NCI-H526 treated with DMSO at 0.1 percent for 48 hours (cell line): ENCODE measurements around the gene SOX11.
"Not testable (repeated sequence)": the region's sequence is repeated elsewhere in the genome, so short reads cannot be mapped to it uniquely, and the experiment has no call there.

ENCODE experiments used
- DNase-seq: peaks from one replicate; lab custom pipeline; 2025; lab: John Stamatoyannopoulos, UW

SOX11 gene

DNA sequence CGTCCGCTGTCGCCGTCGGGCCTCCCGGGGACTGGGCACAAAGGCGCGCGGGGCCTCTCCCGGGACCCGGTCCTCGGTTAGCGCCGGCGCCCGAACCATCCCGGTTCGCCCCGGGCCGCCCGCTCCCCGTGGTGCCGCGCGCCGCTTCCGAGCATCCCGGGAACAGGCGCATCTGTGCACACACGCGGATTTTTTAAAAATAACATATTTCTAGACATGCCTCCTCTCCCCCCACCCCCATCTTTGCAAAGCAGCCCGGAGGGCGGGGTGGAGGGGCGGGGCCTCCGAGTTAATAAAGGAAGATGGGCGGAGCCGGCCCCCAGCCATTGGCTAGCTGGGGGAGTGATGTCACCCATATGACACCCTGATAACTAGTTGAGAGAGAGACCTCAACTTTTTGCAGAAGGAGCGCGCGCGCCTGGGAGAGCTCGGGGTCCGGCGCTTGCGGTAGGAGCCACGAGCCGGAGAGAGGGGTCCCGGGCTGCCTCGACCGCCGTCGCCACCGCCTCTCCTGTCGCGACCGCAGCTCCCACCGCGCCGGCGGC is at the start of gene SOX11:
Gene SOX11, plus strand, starts transcription at position 400 of the 545 bp plus-strand sequence. CDS start 338 bp downstream, outside the sequence.
- DNase-seq: no peak

DNA sequence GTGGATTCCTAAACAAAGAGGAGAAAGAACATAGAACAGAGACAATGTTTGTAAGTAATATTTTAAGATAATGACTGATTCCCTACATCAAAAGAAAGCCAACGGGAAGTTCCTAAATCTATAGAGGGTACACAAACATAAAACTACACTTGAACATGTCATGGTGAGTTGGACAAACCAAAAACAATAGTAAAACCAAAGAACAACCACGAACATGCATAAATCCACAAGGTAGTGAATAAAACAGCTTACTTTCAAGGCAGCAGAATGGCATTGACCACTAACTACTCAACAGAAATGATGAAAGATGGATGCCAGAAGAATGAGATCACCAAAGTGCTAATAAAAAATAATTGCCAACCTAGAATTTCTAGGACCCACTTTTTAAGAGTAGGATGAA is 39.5 kb upstream of the SOX11 start:
- not testable (repeated sequence) for DNase-seq

DNA sequence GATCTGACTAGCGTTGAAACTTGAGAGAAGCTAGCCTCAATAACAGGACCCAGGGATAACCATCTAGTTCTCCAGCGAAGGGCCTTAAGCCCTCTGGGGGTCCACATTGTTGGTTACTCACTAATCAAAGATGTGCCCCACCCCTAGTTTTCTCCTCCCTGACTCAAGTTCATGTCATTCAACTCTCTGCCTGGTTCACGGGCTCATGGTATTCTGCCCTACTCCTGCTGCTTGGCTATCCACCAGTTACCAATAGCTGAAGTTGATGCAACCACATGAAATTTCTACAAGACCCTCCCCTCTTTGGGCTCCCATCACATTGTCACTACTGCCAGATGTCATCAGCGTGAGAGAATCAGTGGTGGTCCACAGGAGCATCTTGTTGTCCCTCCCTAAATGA is 38.4 kb upstream of the SOX11 start:
- not testable (repeated sequence) for DNase-seq

DNA sequence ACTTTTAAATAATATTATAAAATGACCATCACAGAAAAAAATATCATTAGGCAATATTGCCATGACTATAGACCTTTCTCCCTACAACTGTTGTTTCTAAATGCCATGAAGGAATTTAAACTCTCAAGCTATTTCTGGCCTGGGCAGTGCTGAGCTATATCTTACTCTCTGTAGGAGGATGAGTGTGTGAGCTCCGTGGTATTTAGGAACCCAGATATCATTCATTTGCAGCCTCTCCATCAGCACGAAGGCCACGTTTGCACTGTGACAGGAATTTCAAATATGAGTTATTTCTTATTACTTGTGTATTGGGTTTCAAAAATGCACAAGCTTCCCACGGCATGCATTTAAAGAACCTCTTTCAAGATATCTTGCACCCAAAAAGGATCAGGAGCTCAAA is 35.0 kb upstream of the SOX11 start:
- no peak for DNase-seq

GRCh38 chr2:5660591-5660990 is 31.6 kb upstream of the SOX11 start:
- DNase-seq: no peak

DNA sequence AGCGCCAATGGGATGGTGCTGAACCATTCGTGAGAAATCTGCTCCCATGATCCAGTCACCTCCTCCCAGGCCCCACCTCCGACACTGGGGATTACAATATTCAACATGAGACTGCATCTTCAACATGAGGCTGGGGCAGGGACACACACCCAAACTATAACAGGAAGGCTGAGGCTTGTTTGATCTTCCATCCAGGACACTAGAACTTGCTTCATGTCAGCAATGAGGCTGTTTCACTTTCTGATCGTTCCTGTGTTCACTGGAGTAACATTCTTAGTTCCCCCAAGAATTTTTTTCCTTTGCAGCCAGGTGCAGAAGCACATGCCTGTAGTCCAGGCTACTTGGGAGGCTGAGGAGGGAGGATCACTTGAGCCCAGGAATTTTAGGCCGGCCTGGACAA is 30.8 kb upstream of the SOX11 start:
- no peak for DNase-seq

GRCh38 chr2:5664278-5664681 is 27.9 kb upstream of the SOX11 start:
- no peak for DNase-seq

- DNase-seq: no peak
Observed at GRCh38 chr2:5665066-5665465, 27.1 kb upstream of the SOX11 start.

DNA sequence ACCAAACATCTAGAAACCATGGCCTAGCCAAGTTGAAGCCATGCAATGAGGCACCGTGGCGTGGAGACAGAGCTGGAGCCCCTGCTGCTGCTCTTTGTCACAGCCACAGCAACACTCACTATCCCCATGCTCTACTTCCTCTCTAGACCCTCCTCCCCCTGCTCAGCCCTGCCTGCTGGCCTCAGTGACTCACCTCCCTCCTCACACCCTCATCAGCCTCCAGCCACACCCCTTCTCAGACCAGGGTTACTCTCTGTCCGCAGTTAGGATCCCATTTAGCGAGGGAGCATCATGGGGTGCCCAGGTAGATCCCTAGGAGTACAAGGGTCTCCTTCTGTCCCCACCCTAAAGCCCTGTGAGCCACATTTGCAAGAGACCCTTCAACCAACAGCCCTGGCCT is 25.4 kb upstream of the SOX11 start:
- DNase-seq: no peak

DNA sequence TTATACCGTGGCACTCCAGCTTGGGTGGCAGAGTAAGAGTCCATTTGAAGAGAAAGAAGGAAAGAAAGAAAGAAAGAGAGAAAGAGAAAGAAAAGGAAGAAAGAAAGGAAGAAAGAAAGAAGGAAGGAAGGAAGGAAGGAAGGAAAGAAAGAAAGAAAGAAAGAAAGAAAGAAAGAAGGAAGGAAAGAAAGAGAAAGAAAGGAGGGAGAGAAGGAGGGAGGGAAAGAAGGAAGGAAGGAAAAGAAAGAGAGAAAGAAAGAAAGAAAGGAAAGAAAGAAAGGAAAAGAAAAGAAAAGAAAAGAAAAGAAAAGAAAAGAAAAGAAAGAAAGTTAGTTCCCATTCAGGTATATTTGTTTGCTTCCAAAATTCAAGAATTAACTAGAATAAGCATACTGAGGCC is 24.5 kb upstream of the SOX11 start:
- DNase-seq: not testable (repeated sequence)

DNA sequence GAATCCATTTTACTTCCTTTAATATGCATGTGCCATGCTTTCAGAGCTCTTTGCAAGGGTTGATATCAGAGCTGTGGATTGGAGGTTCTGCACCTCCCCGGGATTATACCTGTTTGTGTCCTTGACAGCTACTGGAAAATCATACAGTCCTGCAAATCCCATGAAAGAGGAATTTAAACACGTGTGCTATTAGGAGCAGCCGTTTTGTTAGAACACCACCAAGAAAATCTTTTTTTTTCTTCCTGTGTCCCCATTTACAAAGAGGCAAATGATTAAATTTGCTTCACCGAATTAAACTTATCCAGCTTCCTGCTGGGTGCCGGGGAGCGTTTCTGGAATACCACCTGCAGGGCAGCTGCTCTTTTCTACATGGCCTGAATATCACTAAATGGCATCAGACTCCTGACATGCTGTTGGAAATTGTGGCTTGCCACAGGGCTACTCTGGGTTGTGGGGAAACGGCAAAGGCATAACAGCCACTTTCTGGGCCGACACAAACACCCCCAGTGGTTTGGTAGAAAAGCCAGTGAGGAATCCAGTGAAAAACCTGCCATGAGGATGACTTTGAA is 23.4 kb upstream of the SOX11 start:
- no peak for DNase-seq

DNA sequence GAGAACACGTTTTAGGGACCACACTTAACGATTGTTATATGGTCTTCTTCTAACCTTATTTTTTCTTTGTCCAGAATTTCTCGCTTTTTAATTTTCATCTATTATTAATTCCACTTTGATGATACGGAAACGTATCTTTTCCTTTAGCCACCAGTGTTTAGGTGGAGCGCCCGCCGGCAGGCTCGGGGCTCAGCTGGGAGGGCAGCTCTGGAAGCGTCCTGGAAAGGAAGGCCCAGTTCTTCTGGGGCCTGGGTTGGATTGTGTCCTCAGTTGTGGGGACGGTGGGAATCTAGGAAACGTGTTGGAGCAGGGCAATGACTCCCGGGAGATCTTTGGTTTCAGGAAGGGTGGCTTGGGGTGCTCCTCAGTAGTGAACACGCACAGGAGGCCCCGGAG is 19.4 kb upstream of the SOX11 start:
- no peak for DNase-seq

- no peak for DNase-seq
Observed at GRCh38 chr2:5673145-5674025, 18.8 kb upstream of the SOX11 start.

DNA sequence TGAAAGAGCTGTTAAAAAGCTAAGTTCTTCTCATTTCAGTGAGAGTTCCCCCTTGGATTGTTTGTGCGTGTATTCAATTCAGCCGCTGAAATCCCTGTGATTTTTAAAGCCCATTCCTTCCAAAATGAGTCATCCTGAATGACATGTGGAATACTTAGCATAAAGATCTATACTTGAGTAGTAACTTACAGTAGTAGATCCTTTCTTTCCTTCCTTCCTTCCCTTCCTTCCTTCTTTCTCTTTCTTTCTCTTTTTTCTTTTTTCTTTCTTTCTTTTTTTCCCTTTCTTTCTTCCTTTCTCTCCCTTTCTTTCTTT is 18.2 kb upstream of the SOX11 start:
- DNase-seq: no peak

DNA sequence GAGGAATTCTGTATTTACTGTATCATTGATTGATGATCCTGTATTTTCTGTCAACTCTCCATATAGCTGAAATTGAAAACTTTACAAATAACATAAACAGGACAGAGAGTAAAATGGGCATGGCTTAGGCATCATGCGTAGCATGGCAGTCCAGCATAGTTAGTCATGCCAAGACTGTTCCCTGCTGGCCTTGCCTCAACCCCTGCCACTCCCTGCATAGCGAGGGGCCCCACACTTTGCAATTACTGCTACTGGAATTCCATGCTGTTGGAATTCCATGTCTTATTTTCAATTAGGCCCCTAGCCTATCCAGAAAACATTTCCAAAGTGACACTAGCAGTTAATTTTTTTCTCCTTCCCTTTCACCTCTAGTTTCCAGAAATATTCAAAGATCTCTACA is 15.1 kb upstream of the SOX11 start:
- no peak for DNase-seq

DNA sequence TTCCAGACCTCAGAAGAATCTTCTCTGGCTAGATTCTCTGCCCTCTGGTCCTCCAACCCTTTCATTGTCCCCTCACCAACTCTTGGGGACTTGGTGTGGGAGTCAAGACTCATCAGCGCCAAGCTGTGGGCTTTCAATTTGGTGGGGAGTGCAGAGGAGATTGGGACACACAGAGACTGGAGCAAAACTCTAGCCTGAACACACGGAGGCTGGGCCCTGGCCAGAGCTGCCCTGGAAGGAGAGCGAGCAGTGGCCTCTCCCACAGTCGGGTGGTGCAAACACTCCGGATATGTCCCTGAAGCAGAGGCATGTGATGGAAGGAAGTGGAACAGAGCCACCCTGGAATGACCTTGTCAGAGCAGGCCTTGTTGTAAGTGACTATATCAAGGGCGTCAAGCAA is 8.7 kb upstream of the SOX11 start:
- no peak for DNase-seq

DNA sequence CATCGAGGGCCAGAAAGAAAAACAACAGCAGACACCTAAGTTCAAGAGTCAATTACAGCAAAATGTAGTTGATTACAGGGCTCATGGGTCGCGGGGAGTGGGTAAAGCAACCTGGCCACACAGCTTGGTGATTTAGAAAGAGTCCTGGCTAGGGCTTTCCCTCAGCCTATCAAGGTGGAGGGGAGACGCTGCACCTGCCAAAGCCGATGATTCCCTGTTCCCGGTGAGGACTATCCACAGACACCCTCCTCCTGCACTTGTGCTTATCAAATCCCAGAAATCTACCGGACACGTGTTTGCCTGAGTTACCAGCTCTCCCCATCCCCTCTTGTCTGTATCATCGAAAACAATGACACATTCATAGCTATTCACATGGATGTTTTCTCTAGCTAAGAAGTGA is 7.0 kb upstream of the SOX11 start:
- no peak for DNase-seq

DNA sequence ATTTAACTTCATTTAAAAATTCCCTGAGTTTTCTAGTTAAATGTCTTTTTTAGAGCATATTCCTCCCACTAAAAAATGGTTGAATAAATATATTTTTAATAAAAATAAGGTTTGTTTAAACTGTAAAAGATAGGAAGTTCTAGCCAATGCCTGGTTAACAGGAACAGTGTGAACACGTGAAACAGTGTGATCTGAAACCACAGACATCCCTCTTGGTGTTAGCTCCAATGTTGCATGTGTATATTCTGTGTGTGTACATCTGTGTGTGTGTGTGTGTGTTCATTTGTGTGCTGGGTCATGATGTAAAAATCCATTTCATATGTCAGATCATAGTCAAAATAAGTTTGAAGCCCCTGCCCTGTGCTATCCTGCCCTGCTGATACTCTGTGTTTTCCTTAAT is 6.1 kb upstream of the SOX11 start:
- no peak for DNase-seq

GRCh38 chr2:5686536-5686935 is 5.6 kb upstream of the SOX11 start:
- DNase-seq: no peak

- no peak for DNase-seq
Observed at GRCh38 chr2:5689750-5690149, 2.4 kb upstream of the SOX11 start.

- DNase-seq: no peak
Observed at GRCh38 chr2:5690286-5690685, 1.9 kb upstream of the SOX11 start.

DNA sequence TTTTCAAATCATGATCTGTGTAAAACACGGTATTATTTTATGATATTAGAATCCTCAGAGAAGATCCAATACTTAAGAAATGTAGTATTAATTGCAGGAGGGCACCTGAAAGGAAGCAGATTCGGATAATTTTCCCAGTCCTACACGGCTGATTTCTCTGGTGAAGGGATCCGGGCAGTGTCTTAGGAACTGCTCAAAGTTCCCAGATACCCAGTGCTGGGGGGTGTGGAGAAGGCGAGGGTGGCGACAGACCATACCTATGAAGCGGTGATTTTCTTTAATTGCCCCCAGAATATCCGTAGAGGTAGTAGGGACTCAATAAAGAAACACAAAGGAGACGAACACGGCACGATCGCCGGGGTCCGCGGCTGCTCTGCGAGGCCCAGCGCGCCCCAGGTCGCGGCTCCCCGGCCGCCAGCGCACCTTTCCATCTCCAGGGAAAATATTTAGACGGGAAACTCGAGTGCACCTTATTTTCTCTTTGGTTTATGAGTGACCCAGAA is 1.4 kb upstream of the SOX11 start:
- no peak for DNase-seq

GRCh38 chr2:5691221-5691984 is 781 bp upstream of the SOX11 start:
- DNase-seq: no peak
